ENCODE data around the gene CCDC43.
"Not testable (repeated sequence)": the region's sequence is repeated elsewhere in the genome, so short reads cannot be mapped to it uniquely, and the experiment has no call there.

CCDC43 gene

GRCh38 chr17:44689477-44690217, at the start of gene CCDC43:
Gene CCDC43, minus strand, starts transcription at chr17:44689776. Its CDS starts 23 bp downstream, at chr17:44689753.
- peak; percentile 82 to 88 for DNase-seq (ENCODE audit: extremely low read depth in 1 of 2, low read depth in 1 of 2)

GRCh38 chr17:44738214-44738906, 48.8 kb upstream of the CCDC43 start:
- no peak for DNase-seq (ENCODE audit: extremely low read depth in 1 of 2, low read depth in 1 of 2)

GRCh38 chr17:44736551-44737240, 47.1 kb upstream of the CCDC43 start:
- DNase-seq (ENCODE audit: extremely low read depth in 1 of 2, low read depth in 1 of 2), result no peak

GRCh38 chr17:44734272-44734671, 44.7 kb upstream of the CCDC43 start:
- no peak for DNase-seq (ENCODE audit: extremely low read depth in 1 of 2, low read depth in 1 of 2)

- DNase-seq (ENCODE audit: extremely low read depth in 1 of 2, low read depth in 1 of 2), result no peak
Measured at GRCh38 chr17:44733753-44734152, 44.2 kb upstream of the CCDC43 start.

- DNase-seq (ENCODE audit: extremely low read depth in 1 of 2, low read depth in 1 of 2), result not testable (repeated sequence)
Measured at GRCh38 chr17:44726121-44726520, 36.5 kb upstream of the CCDC43 start.

- DNase-seq (ENCODE audit: extremely low read depth in 1 of 2, low read depth in 1 of 2), result no peak
Measured at GRCh38 chr17:44722254-44722653, 32.7 kb upstream of the CCDC43 start.

GRCh38 chr17:44719444-44719843, 29.9 kb upstream of the CCDC43 start:
- no peak for DNase-seq (ENCODE audit: extremely low read depth in 1 of 2, low read depth in 1 of 2)

- peak; percentile 49 to 71 for DNase-seq (ENCODE audit: extremely low read depth in 1 of 2, low read depth in 1 of 2)
Measured at GRCh38 chr17:44708401-44709263, 19.1 kb upstream of the CCDC43 start, which contains the start of gene DBF4B. Gene DBF4B, plus strand, starts transcription at chr17:44708665. Its CDS starts 156 bp downstream, at chr17:44708821.

- no peak for DNase-seq (ENCODE audit: extremely low read depth in 1 of 2, low read depth in 1 of 2)
Measured at GRCh38 chr17:44707755-44708400, 18.3 kb upstream of the CCDC43 start.

GRCh38 chr17:44700288-44700687, 10.7 kb upstream of the CCDC43 start:
- DNase-seq (ENCODE audit: extremely low read depth in 1 of 2, low read depth in 1 of 2), result not testable (repeated sequence)

- no peak for DNase-seq (ENCODE audit: extremely low read depth in 1 of 2, low read depth in 1 of 2)
Measured at GRCh38 chr17:44693609-44694008, 4.0 kb upstream of the CCDC43 start.

GRCh38 chr17:44690746-44691306, 1.2 kb upstream of the CCDC43 start:
- not testable (repeated sequence) for DNase-seq (ENCODE audit: extremely low read depth in 1 of 2, low read depth in 1 of 2)

- no peak for DNase-seq (ENCODE audit: extremely low read depth in 1 of 2, low read depth in 1 of 2)
Measured at GRCh38 chr17:44688675-44689476, 700 bp downstream of the CCDC43 start.

- DNase-seq (ENCODE audit: extremely low read depth in 1 of 2, low read depth in 1 of 2), result no peak
Measured at GRCh38 chr17:44688200-44688599, 1.4 kb downstream of the CCDC43 start.

GRCh38 chr17:44687756-44688155, 1.8 kb downstream of the CCDC43 start:
- no peak for DNase-seq (ENCODE audit: extremely low read depth in 1 of 2, low read depth in 1 of 2)

- DNase-seq (ENCODE audit: extremely low read depth in 1 of 2, low read depth in 1 of 2), result not testable (repeated sequence)
Measured at GRCh38 chr17:44683303-44683702, 6.3 kb downstream of the CCDC43 start.

- DNase-seq (ENCODE audit: extremely low read depth in 1 of 2, low read depth in 1 of 2), result no peak
Measured at GRCh38 chr17:44677136-44677535, 12.4 kb downstream of the CCDC43 start.

- no peak for DNase-seq (ENCODE audit: extremely low read depth in 1 of 2, low read depth in 1 of 2)
Measured at GRCh38 chr17:44673893-44674292, 15.7 kb downstream of the CCDC43 start.
